K562 (cell line): ENCODE data around the gene DENND2A. TPM values are rescaled to one million over a fixed set of nuclear protein-coding genes. Genes with fewer than 3 reads are reported as not detected.

Experiments used
- ATAC-seq: fragments of 200-7000 bp; cut with Tn5 transposase; 3 replicates; pipeline ENCODE4 v1.9.1; 2020; ENCODE audit warnings: moderate library complexity
- BruUV-seq: library from RNA; stranded (reverse); fragments of 400-500 nt; replicated peaks from 2 replicates; lab custom pipeline; 2021; lab: Mats Ljungman, UMichigan
- CTCF ChIA-PET: fragments of 300-600 bp; formaldehyde crosslinking; extraction: SDS; loops from one replicate; lab custom pipeline; 2021; ENCODE audit warnings: low intra/inter-chr PET ratio; lab: Yijun Ruan, JAX
- POLR2A ChIA-PET: fragments of 300-600, 350-650 bp; sonication (Branson Sonifier 250); formaldehyde crosslinking; extraction: SDS; loops from one replicate; lab custom pipeline; 2021; ENCODE audit warnings: antibody characterized with exemption, inconsistent platforms; lab: Yijun Ruan, JAX
- DNase-seq, 4 experiments: peaks; one replicate each; pipeline versions ENCODE4 v3.0.0 to v3.0.0-alpha.2; 2011 to 2018; ENCODE audit warnings: low spot score in 3 of 4, mixed read lengths in 3 of 4; ENCODE audit errors: extremely low read depth in 1 of 4
- FAIRE-seq: peaks from 2 replicates; lab custom pipeline; 2011; peaks lifted over from hg19 to GRCh38; lab: Jason Lieb, UNC
- H2AFZ ChIP-seq: 2 replicates; pipeline ENCODE4 v1.6.0; 2011; ENCODE audit warnings: low read depth, low read length, control low read depth, inconsistent platforms
- H3K27ac ChIP-seq: fragments of 200-600 bp; 3 replicates; pipeline ENCODE4 v1.8.0; 2011; ENCODE audit warnings: low read depth, mild to moderate bottlenecking, control low read depth, inconsistent platforms, low read length, moderate library complexity, mixed read lengths; ENCODE audit errors: extremely low read depth
- H3K27me3 ChIP-seq, 2 experiments: fragments of 300-600 bp in 1 of 2; 2 replicates in 1 of 2; 3 replicates in 1 of 2; pipeline versions ENCODE4 v1.6.0 to v1.8.0; 2011; ENCODE audit warnings: inconsistent platforms in 2 of 2, low read length in 2 of 2, mild to moderate bottlenecking in 1 of 2, mixed read lengths in 1 of 2, moderate library complexity in 1 of 2; ENCODE audit not compliant: control insufficient read depth in 2 of 2, insufficient read depth in 2 of 2
- H3K36me3 ChIP-seq: fragments of 300-600 bp; 3 replicates; pipeline ENCODE4 v1.8.0; 2011; ENCODE audit warnings: mild to moderate bottlenecking, low read length, inconsistent platforms; ENCODE audit not compliant: control insufficient read depth, insufficient read depth
- H3K4me1 ChIP-seq, 2 experiments: fragments of 200-600 bp in 1 of 2; replicated peaks in 1 of 2; 2 replicates in 1 of 2; 3 replicates in 1 of 2; pipeline versions ENCODE4 v1.5.1 to v1.8.0; 2011; ENCODE audit warnings: inconsistent platforms in 2 of 2, low read length in 2 of 2, mild to moderate bottlenecking in 1 of 2, mixed read lengths in 1 of 2, moderate library complexity in 1 of 2; ENCODE audit not compliant: control insufficient read depth in 2 of 2, insufficient read depth in 2 of 2
- H3K4me2 ChIP-seq: 2 replicates; pipeline ENCODE4 v1.6.1; 2011; ENCODE audit warnings: low read length, control low read depth, inconsistent platforms, mixed read lengths; ENCODE audit not compliant: insufficient read depth
- H3K4me3 ChIP-seq: fragments of 200-600 bp; sonication (generic), shearing (Covaris generic); 2 replicates; pipeline ENCODE4 v1.5.1; 2016; ENCODE audit warnings: control low read depth, inconsistent platforms
- H3K79me2 ChIP-seq: fragments of 200-600 bp; 3 replicates; pipeline ENCODE4 v1.8.0; 2011; ENCODE audit warnings: low read length, inconsistent platforms; ENCODE audit not compliant: control insufficient read depth, insufficient read depth
- H3K9ac ChIP-seq, 2 experiments: 2 replicates each; pipeline versions ENCODE4 v1.6.0 to v1.6.1; 2011; ENCODE audit warnings: low read depth in 2 of 2, low read length in 2 of 2, control low read depth in 1 of 2, inconsistent platforms in 1 of 2, mild to moderate bottlenecking in 1 of 2, mixed read lengths in 1 of 2; ENCODE audit not compliant: insufficient read depth in 1 of 2
- H3K9me1 ChIP-seq: one replicate; pipeline ENCODE4 v1.6.0; 2011; ENCODE audit warnings: inconsistent platforms, mild to moderate bottlenecking, low read length, moderate library complexity; ENCODE audit not compliant: control insufficient read depth, insufficient read depth
- H3K9me3 ChIP-seq: replicated peaks from 2 replicates; pipeline ENCODE4 v1.5.1; 2011; ENCODE audit warnings: low read depth, low read length, inconsistent platforms; ENCODE audit not compliant: control insufficient read depth, insufficient read depth
- H4K20me1 ChIP-seq: replicated peaks from 2 replicates; pipeline ENCODE4 v1.6.1; 2011; ENCODE audit warnings: low read length, inconsistent platforms, mixed read lengths; ENCODE audit not compliant: control insufficient read depth, insufficient read depth
- FUS ChIP-seq: fragments of 200-400 bp; formaldehyde crosslinking; optimal IDR thresholded peaks from 2 replicates; pipeline ENCODE3; 2017; ENCODE audit warnings: low read depth, low read length
- WGBS: fragments of 100-300 bp; shearing (Covaris generic); methylation state at CpG from one replicate; pipeline ENCODE4 v1.1.6; 2016; ENCODE audit warnings: low coverage, mixed read lengths; ENCODE audit not compliant: insufficient coverage; ENCODE audit errors: missing lambda C conversion rate; 5-methylcytosine and 5-hydroxymethylcytosine counted together
- in situ Hi-C: fragments of 300-500 bp; cut with MboI; formaldehyde crosslinking; loops from 4 replicates; pipeline ENCODE4 v1.15.0; 2018; ENCODE audit warnings: inconsistent platforms, mixed read lengths
- intact Hi-C: fragments of 100-400 bp; cut with micrococcal nuclease; formaldehyde crosslinking; loops from 2 replicates; pipeline ENCODE4 v1.14.2; 2022
- polyA plus RNA-seq, 8 experiments: library from polyadenylated mRNA; depleted of rRNA in 4 of 8; stranded (reverse) in 5 of 8; unstranded in 3 of 8; fragments of >200 nt; fragmentation: Nextera tagmentation in 2 of 8; fragmentation: Illumina TruSeq in 1 of 8; extraction: Ambion mirVana in 2 of 8; extraction: Trizol in 1 of 8; gene quantifications; 2 replicates each; pipeline versions ENCODE4 v1.2.1 to v1.2.3, GENCODE V29; 2011 to 2014; ENCODE audit warnings: inconsistent platforms in 1 of 8, missing spikeins in 1 of 8
- total RNA-seq, 7 experiments: library from RNA; depleted of rRNA in 6 of 7; stranded (reverse); fragments of >200 nt in 6 of 7; fragmentation: Illumina TruSeq in 2 of 7; extraction: Trizol in 2 of 7; gene quantifications; 2 replicates each; pipeline versions ENCODE4 v1.2.1 to v1.2.3, GENCODE V29; 2011 to 2021; ENCODE audit warnings: low replicate concordance in 1 of 7
- TF ChIP-seq, protein P1 (sequence below): fragments of 250-450 bp; sonication (Bioruptor Pico); IDR thresholded peaks from 2 replicates; pipeline ENCODE4 v1.4.0; 2020
- TF ChIP-seq, protein P2 (sequence below): fragments of 250-450 bp; sonication (Bioruptor Pico); IDR thresholded peaks from 2 replicates; pipeline ENCODE4 v1.4.0; 2020; ENCODE audit warnings: mild to moderate bottlenecking, moderate library complexity
- TF ChIP-seq, protein P3 (sequence below): fragments of 450-650 bp; IDR thresholded peaks from 2 replicates; pipeline ENCODE4 v1.6.1; 2017; ENCODE audit warnings: antibody characterized with exemption, mild to moderate bottlenecking

Gene DENND2A
- total and polyA plus RNA-seq, 9 of the 15 experiments (the other 6 are each of a cell fraction or from before 2014, with no cell fraction given), result not detected

DNA sequence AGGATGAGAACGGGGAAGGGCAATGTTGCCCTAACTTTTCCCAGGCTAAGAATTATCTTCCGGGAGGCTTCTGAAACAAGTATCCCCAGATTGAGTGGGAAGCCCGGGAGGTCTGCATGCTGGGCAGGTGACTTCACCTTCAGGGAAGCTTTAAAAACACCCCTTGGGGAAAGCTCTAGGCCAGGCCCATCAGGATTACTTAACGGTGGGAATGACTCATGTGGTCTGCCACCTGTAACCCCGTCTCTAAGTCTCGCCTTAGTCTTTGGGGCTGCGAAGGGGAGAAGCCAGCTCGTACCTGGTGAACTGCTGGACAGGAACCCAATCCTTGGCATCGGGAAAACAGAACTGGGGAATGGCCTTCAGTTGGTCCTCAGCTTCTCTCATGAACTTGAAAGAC, 81.2 kb downstream of the DENND2A start:
- intact Hi-C loops (no loop called here), in situ Hi-C loops (no loop called here)
- DNase-seq (no peak), FAIRE-seq (no peak), ATAC-seq (no peak; the same call in 2 of the 3 replicates)
- Histone ChIP-seq H3K9me1 (no peaks in the 10 kb centered on the region), H3K36me3 (no peaks in the 10 kb centered on the region), H2AFZ (no peak overlapping the region), H4K20me1 (0 out of 2 replicates have a peak, but pooled peaks cover 5% of the 10 kb centered on the region), H3K27me3 (peaks cover 51 to 68% of the 10 kb centered on the region in 2 experiments), H3K4me1 (no peaks in the 10 kb centered on the region), H3K9me3 (no peaks in the 10 kb centered on the region), H3K27ac (no peak overlapping the region), H3K79me2 (no peaks in the 10 kb centered on the region), H3K4me2 (no peak overlapping the region), H3K4me3 (no peak overlapping the region), H3K9ac (no peak overlapping the region)
- POLR2A ChIA-PET, result interaction anchor here (0.7 kb wide), 1 partner anchor 30 kb away, joined by 3 read pairs; no protein-coding TSS in a partner anchor
- 3% methylated on average over 9 of the region's 9 CpGs for WGBS
- BruUV-seq, result no TSS peak
- TF ChIP-seq, protein P1, sequence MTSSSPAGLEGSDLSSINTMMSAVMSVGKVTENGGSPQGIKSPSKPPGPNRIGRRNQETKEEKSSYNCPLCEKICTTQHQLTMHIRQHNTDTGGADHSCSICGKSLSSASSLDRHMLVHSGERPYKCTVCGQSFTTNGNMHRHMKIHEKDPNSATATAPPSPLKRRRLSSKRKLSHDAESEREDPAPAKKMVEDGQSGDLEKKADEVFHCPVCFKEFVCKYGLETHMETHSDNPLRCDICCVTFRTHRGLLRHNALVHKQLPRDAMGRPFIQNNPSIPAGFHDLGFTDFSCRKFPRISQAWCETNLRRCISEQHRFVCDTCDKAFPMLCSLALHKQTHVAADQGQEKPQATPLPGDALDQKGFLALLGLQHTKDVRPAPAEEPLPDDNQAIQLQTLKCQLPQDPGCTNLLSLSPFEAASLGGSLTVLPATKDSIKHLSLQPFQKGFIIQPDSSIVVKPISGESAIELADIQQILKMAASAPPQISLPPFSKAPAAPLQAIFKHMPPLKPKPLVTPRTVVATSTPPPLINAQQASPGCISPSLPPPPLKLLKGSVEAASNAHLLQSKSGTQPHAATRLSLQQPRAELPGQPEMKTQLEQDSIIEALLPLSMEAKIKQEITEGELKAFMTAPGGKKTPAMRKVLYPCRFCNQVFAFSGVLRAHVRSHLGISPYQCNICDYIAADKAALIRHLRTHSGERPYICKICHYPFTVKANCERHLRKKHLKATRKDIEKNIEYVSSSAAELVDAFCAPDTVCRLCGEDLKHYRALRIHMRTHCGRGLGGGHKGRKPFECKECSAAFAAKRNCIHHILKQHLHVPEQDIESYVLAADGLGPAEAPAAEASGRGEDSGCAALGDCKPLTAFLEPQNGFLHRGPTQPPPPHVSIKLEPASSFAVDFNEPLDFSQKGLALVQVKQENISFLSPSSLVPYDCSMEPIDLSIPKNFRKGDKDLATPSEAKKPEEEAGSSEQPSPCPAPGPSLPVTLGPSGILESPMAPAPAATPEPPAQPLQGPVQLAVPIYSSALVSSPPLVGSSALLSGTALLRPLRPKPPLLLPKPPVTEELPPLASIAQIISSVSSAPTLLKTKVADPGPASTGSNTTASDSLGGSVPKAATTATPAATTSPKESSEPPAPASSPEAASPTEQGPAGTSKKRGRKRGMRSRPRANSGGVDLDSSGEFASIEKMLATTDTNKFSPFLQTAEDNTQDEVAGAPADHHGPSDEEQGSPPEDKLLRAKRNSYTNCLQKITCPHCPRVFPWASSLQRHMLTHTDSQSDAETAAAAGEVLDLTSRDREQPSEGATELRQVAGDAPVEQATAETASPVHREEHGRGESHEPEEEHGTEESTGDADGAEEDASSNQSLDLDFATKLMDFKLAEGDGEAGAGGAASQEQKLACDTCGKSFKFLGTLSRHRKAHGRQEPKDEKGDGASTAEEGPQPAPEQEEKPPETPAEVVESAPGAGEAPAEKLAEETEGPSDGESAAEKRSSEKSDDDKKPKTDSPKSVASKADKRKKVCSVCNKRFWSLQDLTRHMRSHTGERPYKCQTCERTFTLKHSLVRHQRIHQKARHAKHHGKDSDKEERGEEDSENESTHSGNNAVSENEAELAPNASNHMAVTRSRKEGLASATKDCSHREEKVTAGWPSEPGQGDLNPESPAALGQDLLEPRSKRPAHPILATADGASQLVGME, result no peak
- TF ChIP-seq, protein P2, sequence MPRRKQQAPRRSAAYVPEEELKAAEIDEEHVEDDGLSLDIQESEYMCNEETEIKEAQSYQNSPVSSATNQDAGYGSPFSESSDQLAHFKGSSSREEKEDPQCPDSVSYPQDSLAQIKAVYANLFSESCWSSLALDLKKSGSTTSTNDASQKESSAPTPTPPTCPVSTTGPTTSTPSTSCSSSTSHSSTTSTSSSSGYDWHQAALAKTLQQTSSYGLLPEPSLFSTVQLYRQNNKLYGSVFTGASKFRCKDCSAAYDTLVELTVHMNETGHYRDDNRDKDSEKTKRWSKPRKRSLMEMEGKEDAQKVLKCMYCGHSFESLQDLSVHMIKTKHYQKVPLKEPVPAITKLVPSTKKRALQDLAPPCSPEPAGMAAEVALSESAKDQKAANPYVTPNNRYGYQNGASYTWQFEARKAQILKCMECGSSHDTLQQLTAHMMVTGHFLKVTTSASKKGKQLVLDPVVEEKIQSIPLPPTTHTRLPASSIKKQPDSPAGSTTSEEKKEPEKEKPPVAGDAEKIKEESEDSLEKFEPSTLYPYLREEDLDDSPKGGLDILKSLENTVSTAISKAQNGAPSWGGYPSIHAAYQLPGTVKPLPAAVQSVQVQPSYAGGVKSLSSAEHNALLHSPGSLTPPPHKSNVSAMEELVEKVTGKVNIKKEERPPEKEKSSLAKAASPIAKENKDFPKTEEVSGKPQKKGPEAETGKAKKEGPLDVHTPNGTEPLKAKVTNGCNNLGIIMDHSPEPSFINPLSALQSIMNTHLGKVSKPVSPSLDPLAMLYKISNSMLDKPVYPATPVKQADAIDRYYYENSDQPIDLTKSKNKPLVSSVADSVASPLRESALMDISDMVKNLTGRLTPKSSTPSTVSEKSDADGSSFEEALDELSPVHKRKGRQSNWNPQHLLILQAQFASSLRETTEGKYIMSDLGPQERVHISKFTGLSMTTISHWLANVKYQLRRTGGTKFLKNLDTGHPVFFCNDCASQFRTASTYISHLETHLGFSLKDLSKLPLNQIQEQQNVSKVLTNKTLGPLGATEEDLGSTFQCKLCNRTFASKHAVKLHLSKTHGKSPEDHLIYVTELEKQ (CRISPR knock-in tag), result no peak
- TF ChIP-seq, protein P3, sequence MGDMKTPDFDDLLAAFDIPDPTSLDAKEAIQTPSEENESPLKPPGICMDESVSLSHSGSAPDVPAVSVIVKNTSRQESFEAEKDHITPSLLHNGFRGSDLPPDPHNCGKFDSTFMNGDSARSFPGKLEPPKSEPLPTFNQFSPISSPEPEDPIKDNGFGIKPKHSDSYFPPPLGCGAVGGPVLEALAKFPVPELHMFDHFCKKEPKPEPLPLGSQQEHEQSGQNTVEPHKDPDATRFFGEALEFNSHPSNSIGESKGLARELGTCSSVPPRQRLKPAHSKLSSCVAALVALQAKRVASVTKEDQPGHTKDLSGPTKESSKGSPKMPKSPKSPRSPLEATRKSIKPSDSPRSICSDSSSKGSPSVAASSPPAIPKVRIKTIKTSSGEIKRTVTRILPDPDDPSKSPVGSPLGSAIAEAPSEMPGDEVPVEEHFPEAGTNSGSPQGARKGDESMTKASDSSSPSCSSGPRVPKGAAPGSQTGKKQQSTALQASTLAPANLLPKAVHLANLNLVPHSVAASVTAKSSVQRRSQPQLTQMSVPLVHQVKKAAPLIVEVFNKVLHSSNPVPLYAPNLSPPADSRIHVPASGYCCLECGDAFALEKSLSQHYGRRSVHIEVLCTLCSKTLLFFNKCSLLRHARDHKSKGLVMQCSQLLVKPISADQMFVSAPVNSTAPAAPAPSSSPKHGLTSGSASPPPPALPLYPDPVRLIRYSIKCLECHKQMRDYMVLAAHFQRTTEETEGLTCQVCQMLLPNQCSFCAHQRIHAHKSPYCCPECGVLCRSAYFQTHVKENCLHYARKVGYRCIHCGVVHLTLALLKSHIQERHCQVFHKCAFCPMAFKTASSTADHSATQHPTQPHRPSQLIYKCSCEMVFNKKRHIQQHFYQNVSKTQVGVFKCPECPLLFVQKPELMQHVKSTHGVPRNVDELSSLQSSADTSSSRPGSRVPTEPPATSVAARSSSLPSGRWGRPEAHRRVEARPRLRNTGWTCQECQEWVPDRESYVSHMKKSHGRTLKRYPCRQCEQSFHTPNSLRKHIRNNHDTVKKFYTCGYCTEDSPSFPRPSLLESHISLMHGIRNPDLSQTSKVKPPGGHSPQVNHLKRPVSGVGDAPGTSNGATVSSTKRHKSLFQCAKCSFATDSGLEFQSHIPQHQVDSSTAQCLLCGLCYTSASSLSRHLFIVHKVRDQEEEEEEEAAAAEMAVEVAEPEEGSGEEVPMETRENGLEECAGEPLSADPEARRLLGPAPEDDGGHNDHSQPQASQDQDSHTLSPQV, result no peak
- no peak for TF ChIP-seq FUS
- CTCF ChIA-PET, result no interaction called here
